OCI-LY3 (cell line): ENCODE data around the gene FARP1.

Experiments used
- H2AFZ ChIP-seq: fragments of 200-600, 300-600 bp; shearing (Covaris generic); 2 replicates; pipeline ENCODE4 v1.6.0; 2014; ENCODE audit warnings: antibody characterized with exemption, low read depth, low read length
- H3K27ac ChIP-seq: fragments of 200-600, 300-600 bp; sonication (generic); 2 replicates; pipeline ENCODE4 v1.5.1; 2014; ENCODE audit warnings: mild to moderate bottlenecking, low read length, moderate library complexity, mixed read lengths
- H3K27me3 ChIP-seq: fragments of 200-600, 300-600 bp; sonication (generic); 2 replicates; pipeline ENCODE4 v1.6.1; 2014; ENCODE audit warnings: low read depth, low read length, mixed read lengths
- H3K36me3 ChIP-seq: fragments of 200-600, 300-600 bp; sonication (generic); replicated peaks from 2 replicates; pipeline ENCODE3; 2014; ENCODE audit warnings: low read depth, low read length, mixed read lengths
- H3K4me1 ChIP-seq: fragments of 300-600, 200-600 bp; sonication (generic); 2 replicates; pipeline ENCODE4 v1.6.1; 2014; ENCODE audit warnings: low read length, mixed read lengths
- H3K4me2 ChIP-seq: fragments of 200-600, 300-600 bp; sonication (generic); 2 replicates; pipeline ENCODE4 v1.6.1; 2014; ENCODE audit warnings: low read length, mixed read lengths
- H3K4me3 ChIP-seq: fragments of 300-600, 200-600 bp; sonication (generic); 2 replicates; pipeline ENCODE4 v1.5.1; 2014; ENCODE audit warnings: antibody characterized with exemption, mild to moderate bottlenecking, low read length, moderate library complexity
- H3K79me2 ChIP-seq: fragments of 300-600, 200-600 bp; shearing (Covaris generic); 2 replicates; pipeline ENCODE4 v1.6.1; 2014; ENCODE audit warnings: mild to moderate bottlenecking, low read length, mixed read lengths
- H3K9ac ChIP-seq: fragments of 300-600, 200-600 bp; shearing (Covaris generic); 2 replicates; pipeline ENCODE4 v1.6.0; 2014; ENCODE audit warnings: mild to moderate bottlenecking, low read length, moderate library complexity
- H3K9me3 ChIP-seq: fragments of 200-600, 300-600 bp; shearing (Covaris generic); 2 replicates; pipeline ENCODE4 v1.6.1; 2014; ENCODE audit warnings: low read length, mixed read lengths; ENCODE audit not compliant: insufficient read depth
- H4K20me1 ChIP-seq: fragments of 200-600, 300-600 bp; sonication (generic); 2 replicates; pipeline ENCODE4 v1.6.1; 2016; ENCODE audit warnings: low read length, mixed read lengths; ENCODE audit not compliant: insufficient read depth
- EZH2phosphoT487 ChIP-seq: fragments of 200-600 bp; shearing (Covaris generic); IDR thresholded peaks from 2 replicates; pipeline ENCODE4 v1.6.1; 2018; ENCODE audit warnings: antibody characterized with exemption, mixed run types, low read depth
- TF ChIP-seq, protein P1 (sequence below): fragments of 200-600, 300-600 bp; sonication (generic); IDR thresholded peaks from 2 replicates; pipeline ENCODE4 v1.5.1; 2014; ENCODE audit warnings: antibody characterized with exemption, low read length, low read depth

FARP1 gene

DNA sequence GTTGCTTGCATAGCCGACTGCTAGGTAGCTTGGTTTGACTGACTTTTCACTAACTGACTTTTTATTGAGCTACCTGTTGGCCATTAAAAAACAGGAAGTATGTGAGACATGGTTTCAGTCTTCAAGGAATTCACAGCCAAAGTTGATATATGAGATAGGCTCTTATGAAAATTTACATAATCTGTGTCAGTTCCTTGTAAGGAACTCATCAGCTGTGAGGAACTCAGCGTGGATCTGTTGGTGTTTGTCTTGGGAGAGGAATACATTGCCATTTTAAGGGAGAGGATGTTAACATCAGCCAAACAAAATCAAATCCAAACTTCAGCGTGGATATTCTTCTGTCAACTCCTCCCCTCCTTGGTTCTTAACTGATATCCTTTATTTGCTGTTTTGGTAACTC is 32.1 kb downstream of the FARP1 start:
- TF ChIP-seq EZH2phosphoT487: no peak
- TF ChIP-seq, protein P1, sequence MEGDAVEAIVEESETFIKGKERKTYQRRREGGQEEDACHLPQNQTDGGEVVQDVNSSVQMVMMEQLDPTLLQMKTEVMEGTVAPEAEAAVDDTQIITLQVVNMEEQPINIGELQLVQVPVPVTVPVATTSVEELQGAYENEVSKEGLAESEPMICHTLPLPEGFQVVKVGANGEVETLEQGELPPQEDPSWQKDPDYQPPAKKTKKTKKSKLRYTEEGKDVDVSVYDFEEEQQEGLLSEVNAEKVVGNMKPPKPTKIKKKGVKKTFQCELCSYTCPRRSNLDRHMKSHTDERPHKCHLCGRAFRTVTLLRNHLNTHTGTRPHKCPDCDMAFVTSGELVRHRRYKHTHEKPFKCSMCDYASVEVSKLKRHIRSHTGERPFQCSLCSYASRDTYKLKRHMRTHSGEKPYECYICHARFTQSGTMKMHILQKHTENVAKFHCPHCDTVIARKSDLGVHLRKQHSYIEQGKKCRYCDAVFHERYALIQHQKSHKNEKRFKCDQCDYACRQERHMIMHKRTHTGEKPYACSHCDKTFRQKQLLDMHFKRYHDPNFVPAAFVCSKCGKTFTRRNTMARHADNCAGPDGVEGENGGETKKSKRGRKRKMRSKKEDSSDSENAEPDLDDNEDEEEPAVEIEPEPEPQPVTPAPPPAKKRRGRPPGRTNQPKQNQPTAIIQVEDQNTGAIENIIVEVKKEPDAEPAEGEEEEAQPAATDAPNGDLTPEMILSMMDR: no peak
- Histone ChIP-seq H3K4me2 (no peak overlapping the region), H3K9me3 (no peaks in the 10 kb centered on the region), H3K36me3 (no peaks in the 10 kb centered on the region), H3K4me1 (peaks cover 6% of the 10 kb centered on the region), H3K9ac (no peak overlapping the region), H3K27me3 (peaks cover 5% of the 10 kb centered on the region), H2AFZ (no peak overlapping the region), H3K4me3 (no peak overlapping the region), H3K27ac (no peak overlapping the region), H4K20me1 (no peaks in the 10 kb centered on the region), H3K79me2 (no peaks in the 10 kb centered on the region)

DNA sequence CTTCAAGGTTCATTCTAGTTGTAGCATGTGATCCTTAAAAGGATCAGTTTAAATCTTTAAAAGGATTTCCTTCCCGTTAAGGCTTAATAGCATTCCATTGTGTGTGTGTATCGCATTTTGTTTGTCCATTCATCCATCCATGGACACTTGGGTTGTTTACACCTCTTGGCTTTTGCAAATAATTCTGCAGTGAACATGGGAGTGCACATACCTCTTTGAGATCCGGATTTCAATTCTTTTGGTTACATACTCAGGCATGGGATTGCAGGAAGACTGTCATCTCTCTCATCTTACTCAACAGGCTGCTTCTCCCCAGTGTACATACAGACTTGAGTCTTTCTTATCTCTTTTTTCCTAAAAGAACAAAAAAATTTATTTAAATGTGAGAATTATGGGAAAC is 32.9 kb downstream of the FARP1 start:
- H3K9ac ChIP-seq: no peak overlapping the region
- no peaks in the 10 kb centered on the region for H3K9me3 ChIP-seq
- no peak overlapping the region for H3K4me3 ChIP-seq
- H3K36me3 ChIP-seq: no peaks in the 10 kb centered on the region
- H3K27me3 ChIP-seq: peaks cover 5% of the 10 kb centered on the region
- H4K20me1 ChIP-seq: no peaks in the 10 kb centered on the region
- no peak for TF ChIP-seq EZH2phosphoT487
- TF ChIP-seq, protein P1: no peak
- H3K4me2 ChIP-seq: no peak overlapping the region
- no peak overlapping the region for H2AFZ ChIP-seq
- H3K27ac ChIP-seq: no peak overlapping the region
- no peaks in the 10 kb centered on the region for H3K79me2 ChIP-seq
- H3K4me1 ChIP-seq: peaks cover 6% of the 10 kb centered on the region

DNA sequence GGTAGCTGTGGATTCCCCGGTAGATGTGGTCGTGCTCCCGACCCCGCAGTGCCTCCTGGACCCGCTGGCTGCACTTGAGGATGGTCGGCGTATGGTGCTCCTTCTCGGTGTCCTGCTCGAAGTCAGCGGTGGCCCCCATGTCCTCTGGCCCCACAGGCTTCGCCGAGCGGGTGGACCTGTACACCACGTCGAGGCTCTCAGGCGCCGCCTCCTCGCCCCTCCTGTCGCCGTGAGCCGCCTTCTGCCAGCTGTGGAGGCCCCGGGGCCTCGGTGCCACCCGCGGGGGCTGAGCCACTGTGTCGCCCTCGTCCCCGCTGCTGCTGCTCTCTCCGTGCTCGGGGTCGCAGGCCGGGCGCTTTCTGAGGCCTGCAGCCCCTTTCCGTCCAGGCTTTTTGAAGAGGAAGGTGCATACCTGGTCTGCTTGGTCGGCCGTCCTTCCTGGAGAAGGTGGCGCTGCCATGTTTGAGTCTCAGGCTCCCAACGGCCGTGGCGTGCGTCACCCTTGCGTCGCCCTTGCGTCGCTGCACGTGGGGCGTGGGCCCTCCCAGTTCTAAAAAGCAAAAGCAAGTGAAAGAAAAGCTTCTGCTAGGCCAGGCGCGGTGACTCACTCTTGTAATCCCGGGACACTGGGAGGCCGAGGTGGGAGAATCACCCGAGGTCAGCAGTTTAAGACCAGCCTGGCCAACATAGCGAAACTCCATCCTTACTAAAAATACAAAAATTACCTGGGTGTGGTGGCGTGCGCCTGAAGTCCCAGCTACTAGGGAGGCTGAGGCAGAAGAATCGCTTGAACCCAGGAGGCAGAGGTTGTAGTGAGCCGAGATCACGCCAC is 34.1 kb downstream of the FARP1 start, which contains the start of gene RNF113B:
Gene RNF113B, minus strand, starts transcription at position 493 of the 832 bp plus-strand sequence. Its CDS starts 33 bp downstream, at position 460.
- Histone ChIP-seq H3K4me1 (peaks cover 6% of the 10 kb centered on the region), H3K27ac (no peak within 1 kb of the TSS), H3K4me2 (no peak within 1 kb of the TSS), H2AFZ (no peak within 1 kb of the TSS), H3K36me3 (no peaks in the 10 kb centered on the region), H3K27me3 (peaks cover 5% of the 10 kb centered on the region), H3K9ac (no peak within 1 kb of the TSS), H3K9me3 (no peaks in the 10 kb centered on the region), H3K4me3 (no peak within 1 kb of the TSS), H4K20me1 (no peaks in the 10 kb centered on the region), H3K79me2 (no peaks in the 10 kb centered on the region)
- no peak for TF ChIP-seq EZH2phosphoT487
- TF ChIP-seq, protein P1: no peak

DNA sequence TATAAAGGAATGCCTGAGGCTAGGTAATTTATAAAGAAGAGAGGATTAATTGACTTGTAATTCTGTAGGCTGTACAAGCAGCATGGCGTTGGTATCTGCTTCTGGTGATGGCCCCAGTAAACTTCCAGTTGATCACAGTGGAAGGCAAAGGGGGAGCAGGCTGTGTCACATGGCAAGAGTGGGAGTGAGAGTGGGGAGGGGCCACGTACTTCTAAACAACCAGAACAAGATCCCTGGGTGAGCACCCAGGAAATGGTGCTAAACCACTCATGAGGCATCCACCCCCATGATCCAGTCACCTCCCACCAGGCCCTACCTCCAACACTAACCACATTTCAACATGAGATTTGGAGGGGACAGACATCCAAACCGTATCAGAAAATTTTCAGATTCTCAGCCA is 37.2 kb downstream of the FARP1 start:
- Histone ChIP-seq H3K79me2 (no peaks in the 10 kb centered on the region), H3K4me1 (peaks cover 1% of the 10 kb centered on the region), H3K27me3 (no peaks in the 10 kb centered on the region), H3K36me3 (no peaks in the 10 kb centered on the region), H3K4me3 (no peak overlapping the region), H3K9me3 (no peaks in the 10 kb centered on the region), H3K27ac (no peak overlapping the region), H4K20me1 (no peaks in the 10 kb centered on the region), H2AFZ (no peak overlapping the region), H3K9ac (no peak overlapping the region), H3K4me2 (no peak overlapping the region)
- TF ChIP-seq, protein P1: no peak
- TF ChIP-seq EZH2phosphoT487: no peak
